Measurements from ENCODE around the gene LSM2. TPM values are rescaled to one million over a fixed set of nuclear protein-coding genes. Genes with fewer than 3 reads are reported as not detected.

Gene LSM2
- total RNA-seq, 3 donors from 2014 or later: 163 to 192 (median 184) TPM

- H3K36me3 Mint-ChIP-seq (ENCODE audit: insufficient read depth): peaks cover 17% of the 10 kb centered on the region
- no peak for ATAC-seq
- H3K4me3 Mint-ChIP-seq: no peak overlapping the region
- DNase-seq: no peak
- H3K9me3 Mint-ChIP-seq: no peaks in the 10 kb centered on the region
- no peaks in the 10 kb centered on the region for H3K27me3 Mint-ChIP-seq (ENCODE audit: low read depth)
- H3K4me1 Mint-ChIP-seq (ENCODE audit: low read depth): peaks cover 24% of the 10 kb centered on the region
These were observed 27.5 kb downstream of the LSM2 start for GRCh38 chr6:31778999-31779885.

DNA sequence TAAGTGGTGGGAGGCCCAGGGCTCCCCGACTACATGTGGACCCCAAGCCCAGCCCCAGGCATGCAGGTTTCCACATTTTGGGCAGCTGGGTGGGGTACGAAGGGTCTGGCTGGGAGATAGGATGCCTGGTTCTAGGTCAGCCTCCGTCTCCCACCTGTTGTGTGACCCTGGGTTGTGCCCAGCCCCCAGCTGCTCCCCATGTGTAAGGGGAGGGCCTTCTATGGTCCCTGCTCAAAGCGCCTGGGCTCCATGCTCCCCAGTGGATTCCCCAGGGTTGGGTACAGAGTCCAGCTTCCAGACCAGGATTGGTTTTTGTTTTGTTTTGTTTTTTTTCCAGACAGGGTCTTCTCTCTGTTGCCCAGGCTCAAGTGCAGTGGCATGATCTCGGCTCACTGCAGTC, 28.6 kb downstream of the LSM2 start:
- Mint-ChIP-seq H3K4me3 (no peak overlapping the region), H3K27me3 (ENCODE audit: low read depth) (no peaks in the 10 kb centered on the region), H3K36me3 (ENCODE audit: insufficient read depth) (peaks cover 13% of the 10 kb centered on the region), H3K9me3 (no peaks in the 10 kb centered on the region), H3K4me1 (ENCODE audit: low read depth) (peaks cover 27% of the 10 kb centered on the region)
- ATAC-seq: no peak
- DNase-seq: no peak

GRCh38 chr6:31777667-31778050, 29.1 kb downstream of the LSM2 start:
- Mint-ChIP-seq H3K27me3 (ENCODE audit: low read depth) (no peaks in the 10 kb centered on the region), H3K4me1 (ENCODE audit: low read depth) (peaks cover 30% of the 10 kb centered on the region), H3K4me3 (no peak overlapping the region), H3K36me3 (ENCODE audit: insufficient read depth) (peaks cover 9% of the 10 kb centered on the region), H3K9me3 (no peaks in the 10 kb centered on the region)
- DNase-seq: no peak
- no peak for ATAC-seq

DNA sequence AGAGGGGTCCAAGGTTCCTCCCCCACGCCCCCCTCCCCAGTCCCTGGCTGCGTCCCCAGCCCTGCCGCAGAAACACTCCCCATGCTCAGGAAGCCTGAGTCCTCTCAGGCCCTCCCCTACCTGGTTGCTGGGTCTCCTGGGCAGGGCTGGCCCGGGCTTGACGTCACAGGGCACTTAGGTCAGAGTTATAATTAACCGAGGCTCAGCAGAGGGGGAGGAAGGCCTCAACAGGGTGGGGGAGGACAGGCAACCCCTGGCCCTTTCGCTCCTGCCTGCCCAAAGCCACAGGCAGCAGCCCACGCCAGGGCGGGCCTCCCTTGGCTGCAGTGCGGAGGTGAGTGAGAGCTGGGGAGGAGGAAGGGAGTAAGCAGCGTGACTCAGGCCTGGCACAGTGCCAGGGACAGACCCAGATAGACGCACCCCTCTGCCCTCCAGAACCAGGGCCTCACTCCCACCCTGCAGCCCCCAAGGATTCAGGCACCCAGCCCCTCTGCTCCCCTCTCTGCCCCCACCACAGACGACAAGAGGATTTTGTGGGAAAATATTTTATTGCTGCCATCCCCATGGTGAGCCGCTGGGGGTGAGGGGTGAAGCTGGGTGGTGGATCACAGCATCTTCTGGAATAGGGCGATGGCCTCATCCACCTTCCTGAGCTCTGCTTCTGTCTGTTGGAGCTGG, 29.6 kb downstream of the LSM2 start, which contains the start of gene VWA7:
VWA7 (minus strand) TSS at position 340 of the 678 bp plus-strand sequence. CDS start 549 bp downstream, outside the sequence.
- H3K4me3 Mint-ChIP-seq: peak within 1 kb of the TSS; percentile 21
- H3K9me3 Mint-ChIP-seq: no peaks in the 10 kb centered on the region
- DNase-seq (peak; percentile 77), ATAC-seq (peak; percentile 84 to 91)
- no peaks in the 10 kb centered on the region for H3K27me3 Mint-ChIP-seq (ENCODE audit: low read depth)
- H3K4me1 Mint-ChIP-seq (ENCODE audit: low read depth): peaks cover 32% of the 10 kb centered on the region
- peaks cover 7% of the 10 kb centered on the region for H3K36me3 Mint-ChIP-seq (ENCODE audit: insufficient read depth)

- peak; percentile 4 to 7 for ATAC-seq
These were observed 30.2 kb downstream of the LSM2 start for GRCh38 chr6:31776485-31776988.

DNA sequence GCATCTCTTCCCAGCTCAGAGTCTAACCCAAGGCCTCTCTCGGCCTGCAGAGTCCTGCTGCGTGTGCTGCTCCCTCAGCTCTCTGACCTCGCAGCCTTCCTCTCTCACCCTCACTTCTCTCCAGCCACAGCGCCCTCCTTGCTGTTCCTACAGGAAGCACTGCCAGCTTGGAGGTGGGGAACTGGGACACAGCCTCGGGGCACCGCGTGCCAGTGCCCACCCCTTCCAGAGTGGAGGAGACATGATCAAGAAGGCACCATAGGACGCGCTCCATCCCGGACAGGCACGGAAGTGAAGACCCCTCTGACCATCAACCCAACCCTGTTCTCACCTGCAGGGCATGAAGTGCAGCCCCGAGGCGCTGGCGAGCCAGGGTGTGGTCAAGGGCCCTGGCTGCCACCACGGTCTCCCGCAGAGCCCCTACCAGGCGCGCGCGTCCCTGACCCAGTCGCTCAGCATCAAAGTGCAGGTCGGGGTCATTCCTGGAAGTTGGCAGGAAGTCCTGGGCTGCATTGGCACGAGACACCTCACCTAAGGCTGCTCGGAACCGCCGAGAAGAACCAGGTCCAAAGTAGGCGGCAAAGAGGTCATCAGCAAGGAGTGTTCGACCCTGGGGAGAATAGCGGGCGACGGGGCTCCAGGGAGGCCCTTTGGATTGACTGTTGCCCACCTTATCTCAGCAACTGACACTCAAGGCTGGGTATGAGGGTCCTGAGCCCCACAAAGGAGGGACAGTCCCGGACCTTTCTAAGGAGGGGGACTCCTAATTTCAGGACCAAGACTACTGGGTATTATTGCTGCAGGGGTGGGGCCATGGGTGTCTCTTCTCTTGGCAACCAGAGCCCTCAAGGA, 30.9 kb downstream of the LSM2 start:
- no peak for DNase-seq
- H3K4me3 Mint-ChIP-seq: peak overlapping the region; percentile 24

More at GRCh38 chr6:31776485-31776988, 30.2 kb downstream of the LSM2 start:
- Mint-ChIP-seq H3K4me3 (peak overlapping the region; percentile 21), H3K36me3 (ENCODE audit: insufficient read depth) (peaks cover 7% of the 10 kb centered on the region), H3K27me3 (ENCODE audit: low read depth) (no peaks in the 10 kb centered on the region), H3K9me3 (no peaks in the 10 kb centered on the region), H3K4me1 (ENCODE audit: low read depth) (peaks cover 34% of the 10 kb centered on the region)
- no peak for DNase-seq

GRCh38 chr6:31775184-31775583, 31.6 kb downstream of the LSM2 start:
- ATAC-seq: no peak
- peaks cover 2% of the 10 kb centered on the region for H3K36me3 Mint-ChIP-seq (ENCODE audit: insufficient read depth)
- no peak overlapping the region for H3K4me3 Mint-ChIP-seq
- peaks cover 40% of the 10 kb centered on the region for H3K4me1 Mint-ChIP-seq (ENCODE audit: low read depth)
- H3K27me3 Mint-ChIP-seq (ENCODE audit: low read depth): no peaks in the 10 kb centered on the region
- DNase-seq: no peak
- H3K9me3 Mint-ChIP-seq: no peaks in the 10 kb centered on the region

More for the DNA sequence above, 30.9 kb downstream of the LSM2 start:
- Mint-ChIP-seq H3K36me3 (ENCODE audit: insufficient read depth) (peaks cover 3% of the 10 kb centered on the region), H3K4me1 (ENCODE audit: low read depth) (peaks cover 40% of the 10 kb centered on the region), H3K27me3 (ENCODE audit: low read depth) (no peaks in the 10 kb centered on the region), H3K9me3 (no peaks in the 10 kb centered on the region)
- no peak for ATAC-seq

DNA sequence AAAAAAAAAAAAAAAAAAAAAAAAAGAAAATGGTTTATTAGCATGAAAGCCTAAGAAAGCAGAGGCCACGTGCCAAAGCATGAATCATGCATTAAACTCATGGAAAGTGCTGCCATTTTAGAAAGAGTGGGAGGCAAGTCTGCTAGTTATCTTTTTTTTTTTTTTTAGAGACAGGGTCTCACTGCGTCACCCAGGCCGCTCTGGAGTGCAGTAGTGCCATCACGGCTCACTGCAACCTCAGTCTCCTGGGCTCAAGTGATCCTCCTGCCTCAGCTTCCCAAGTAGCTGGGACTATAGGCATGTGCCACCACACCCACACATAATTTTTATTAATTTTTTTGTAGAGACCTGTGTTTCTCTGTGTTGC, 34.8 kb downstream of the LSM2 start:
- no peaks in the 10 kb centered on the region for H3K36me3 Mint-ChIP-seq (ENCODE audit: insufficient read depth)
- DNase-seq (peak; percentile 47), ATAC-seq (peak; percentile 34 to 38)
- peaks cover 36% of the 10 kb centered on the region for H3K4me1 Mint-ChIP-seq (ENCODE audit: low read depth)
- H3K9me3 Mint-ChIP-seq: no peaks in the 10 kb centered on the region
- H3K4me3 Mint-ChIP-seq: no peak overlapping the region
- H3K27me3 Mint-ChIP-seq (ENCODE audit: low read depth): no peaks in the 10 kb centered on the region

DNA sequence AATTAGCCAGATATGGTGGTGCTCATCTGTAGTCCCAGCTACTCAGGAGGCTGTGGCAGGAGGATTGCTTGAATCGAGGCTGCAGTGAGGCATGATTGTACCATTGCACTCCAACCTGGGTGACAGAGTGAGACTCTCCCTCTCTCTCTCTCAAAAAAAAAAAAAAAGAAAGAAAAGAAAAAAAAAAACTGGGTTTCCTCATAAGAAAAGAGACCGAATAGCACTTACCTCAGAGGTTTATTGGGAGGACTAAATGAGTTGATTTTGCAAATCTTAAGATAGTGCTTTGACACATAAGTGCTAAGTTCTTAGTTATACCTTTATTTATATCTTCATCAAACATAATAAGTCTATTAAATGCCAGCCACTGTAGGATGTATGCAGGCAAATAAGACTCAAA, 35.9 kb downstream of the LSM2 start:
- Mint-ChIP-seq H3K4me1 (ENCODE audit: low read depth) (peaks cover 27% of the 10 kb centered on the region), H3K4me3 (no peak overlapping the region), H3K27me3 (ENCODE audit: low read depth) (no peaks in the 10 kb centered on the region), H3K36me3 (ENCODE audit: insufficient read depth) (no peaks in the 10 kb centered on the region), H3K9me3 (no peaks in the 10 kb centered on the region)
- ATAC-seq (no peak), DNase-seq (no peak)

- Mint-ChIP-seq H3K4me1 (ENCODE audit: low read depth) (peaks cover 22% of the 10 kb centered on the region), H3K36me3 (ENCODE audit: insufficient read depth) (no peaks in the 10 kb centered on the region), H3K9me3 (no peaks in the 10 kb centered on the region), H3K27me3 (ENCODE audit: low read depth) (no peaks in the 10 kb centered on the region), H3K4me3 (no peak overlapping the region)
- ATAC-seq (peak; percentile 78 to 81), DNase-seq (peak; percentile 77)
These were observed 36.9 kb downstream of the LSM2 start for GRCh38 chr6:31769684-31770371.

GRCh38 chr6:31768363-31769257, 38.2 kb downstream of the LSM2 start:
- Mint-ChIP-seq H3K4me3 (no peak overlapping the region), H3K4me1 (ENCODE audit: low read depth) (peaks cover 23% of the 10 kb centered on the region), H3K9me3 (no peaks in the 10 kb centered on the region), H3K27me3 (ENCODE audit: low read depth) (no peaks in the 10 kb centered on the region), H3K36me3 (ENCODE audit: insufficient read depth) (peaks cover 1% of the 10 kb centered on the region)
- DNase-seq (no peak), ATAC-seq (no peak)

DNA sequence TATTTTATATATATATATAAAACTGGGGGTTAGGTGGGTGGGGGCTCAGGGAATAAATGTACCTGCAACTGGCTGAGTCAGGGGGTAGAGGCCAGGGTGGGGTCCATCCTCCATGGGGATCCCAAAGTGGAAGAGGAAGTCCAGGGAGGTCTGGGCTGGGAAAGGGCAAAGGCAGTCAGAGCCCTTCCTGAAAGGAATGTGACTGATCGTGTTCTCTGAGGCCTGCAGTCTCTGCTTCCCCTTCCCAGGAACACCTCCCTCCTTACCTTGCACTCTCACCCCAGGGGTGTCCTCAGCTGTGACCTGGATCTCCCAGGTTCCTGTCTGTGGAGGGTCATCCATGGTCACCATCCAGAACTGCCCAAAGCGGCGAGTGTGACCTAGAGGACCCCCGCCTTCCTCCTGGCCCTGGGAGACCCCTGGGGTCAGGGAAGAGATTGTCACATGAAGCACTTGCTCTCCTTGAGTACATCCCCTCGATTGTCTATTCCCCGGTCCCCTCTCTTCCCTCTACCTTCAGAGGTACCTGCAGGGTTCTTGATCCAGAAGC, 39.6 kb downstream of the LSM2 start:
- Mint-ChIP-seq H3K4me3 (no peak overlapping the region), H3K9me3 (no peaks in the 10 kb centered on the region), H3K27me3 (ENCODE audit: low read depth) (no peaks in the 10 kb centered on the region), H3K4me1 (ENCODE audit: low read depth) (peaks cover 17% of the 10 kb centered on the region), H3K36me3 (ENCODE audit: insufficient read depth) (peaks cover 8% of the 10 kb centered on the region)
- ATAC-seq (no peak), DNase-seq (no peak)
